ENCODE results near the gene EIF4H.
"Not testable (repeated sequence)": the region's sequence is repeated elsewhere in the genome, so short reads cannot be mapped to it uniquely, and the experiment has no call there.

The EIF4H gene

DNA sequence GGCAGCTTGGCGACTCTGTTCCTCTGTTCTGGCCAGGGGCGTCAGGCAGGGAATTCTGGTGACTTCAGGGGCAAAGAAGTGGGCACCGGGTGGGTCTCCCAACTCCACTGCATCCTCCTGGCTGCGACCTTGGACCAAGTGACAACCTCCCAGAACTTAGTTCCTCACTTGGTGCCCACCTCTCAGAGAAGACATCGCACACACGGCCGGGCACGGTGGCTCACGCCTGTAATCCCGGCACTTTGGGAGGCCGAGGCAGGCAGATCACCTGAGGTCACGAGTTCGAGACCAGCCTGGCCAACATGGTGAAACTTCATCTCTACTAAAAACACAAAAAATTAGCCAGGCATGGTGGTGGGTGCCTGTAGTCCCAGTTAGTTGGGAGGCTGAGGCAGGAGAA lies 50.8 kb downstream of the EIF4H start:
- DNase-seq (ENCODE audit: low read depth in 2 of 2), result not testable (repeated sequence)

DNA sequence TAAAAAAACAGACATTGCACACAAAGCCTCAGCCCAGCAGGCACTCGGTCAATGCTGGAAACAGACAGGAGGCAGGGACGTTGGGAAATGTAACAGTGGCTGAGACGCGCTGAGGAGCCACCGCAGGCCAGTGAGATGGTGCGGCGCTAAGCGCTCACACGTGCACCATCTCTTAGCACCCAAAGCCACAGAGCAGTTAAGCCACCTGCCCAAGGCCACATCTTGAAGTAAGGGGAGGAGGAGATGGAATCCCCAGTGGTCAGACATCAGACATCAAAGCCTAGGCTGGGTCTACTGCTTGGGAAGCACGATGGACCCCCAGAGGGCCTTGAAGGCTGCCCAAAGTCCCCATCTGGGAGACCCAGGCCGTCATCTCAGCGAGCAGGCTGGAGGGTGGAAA lies 51.2 kb downstream of the EIF4H start:
- DNase-seq (ENCODE audit: low read depth in 2 of 2), result no peak

DNA sequence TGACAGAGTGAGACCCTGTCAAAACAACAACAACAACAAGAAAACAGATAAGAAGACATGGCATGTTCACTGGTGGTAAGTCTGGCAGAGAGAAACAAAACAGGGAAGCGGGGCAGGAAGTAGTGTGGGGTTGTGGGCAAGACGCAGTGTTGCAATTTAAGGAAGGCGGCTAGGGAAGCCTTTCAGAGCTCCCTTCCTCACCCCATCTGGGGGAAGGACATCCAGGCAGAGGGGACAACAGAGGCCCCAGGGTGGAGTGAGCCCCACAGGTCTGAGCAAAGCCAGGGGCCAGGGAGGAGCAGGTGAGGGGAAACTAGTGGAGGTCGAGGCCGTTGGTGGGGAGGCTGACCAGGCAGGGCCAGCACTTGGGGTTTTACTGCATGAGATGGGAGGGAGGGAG lies 52.5 kb downstream of the EIF4H start:
- no peak for DNase-seq (ENCODE audit: low read depth in 2 of 2)

- DNase-seq (ENCODE audit: low read depth in 2 of 2), result no peak
Observed at GRCh38 chr7:74228951-74229900, 55.1 kb downstream of the EIF4H start.

- no peak for DNase-seq (ENCODE audit: low read depth in 2 of 2)
Observed at GRCh38 chr7:74230446-74231231, 56.5 kb downstream of the EIF4H start.

GRCh38 chr7:74231232-74231590 lies 57.1 kb downstream of the EIF4H start:
- DNase-seq (ENCODE audit: low read depth in 2 of 2), result no peak

DNA sequence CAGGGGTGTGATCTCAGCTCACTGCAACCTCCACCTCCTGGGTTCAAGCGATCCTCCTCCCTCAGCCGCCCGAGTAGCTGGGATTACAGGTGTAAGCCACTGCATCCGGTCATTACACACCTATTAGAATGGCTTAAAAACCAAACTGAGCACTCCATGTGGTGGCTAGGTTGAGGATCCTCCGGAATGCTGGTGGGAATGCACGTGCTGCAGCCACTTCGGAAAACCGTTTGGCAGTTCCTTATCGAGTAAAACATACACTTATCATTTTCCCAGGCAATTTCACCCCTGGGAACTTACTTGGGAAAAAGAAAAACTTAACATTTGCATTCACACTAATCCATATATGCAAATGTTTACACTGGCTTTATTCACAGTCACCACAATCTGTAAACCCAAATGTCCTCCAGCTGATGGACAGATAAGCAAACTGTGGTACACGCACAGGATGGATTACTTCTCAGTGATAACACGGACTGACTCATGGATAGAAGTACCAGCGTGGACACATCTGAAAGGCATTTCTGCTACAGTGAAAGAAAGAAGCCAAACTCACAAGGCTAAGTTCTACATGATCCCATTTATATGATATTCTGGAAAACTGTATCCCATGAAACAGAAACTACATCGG lies 59.6 kb downstream of the EIF4H start:
- no peak for DNase-seq (ENCODE audit: low read depth in 2 of 2)

DNA sequence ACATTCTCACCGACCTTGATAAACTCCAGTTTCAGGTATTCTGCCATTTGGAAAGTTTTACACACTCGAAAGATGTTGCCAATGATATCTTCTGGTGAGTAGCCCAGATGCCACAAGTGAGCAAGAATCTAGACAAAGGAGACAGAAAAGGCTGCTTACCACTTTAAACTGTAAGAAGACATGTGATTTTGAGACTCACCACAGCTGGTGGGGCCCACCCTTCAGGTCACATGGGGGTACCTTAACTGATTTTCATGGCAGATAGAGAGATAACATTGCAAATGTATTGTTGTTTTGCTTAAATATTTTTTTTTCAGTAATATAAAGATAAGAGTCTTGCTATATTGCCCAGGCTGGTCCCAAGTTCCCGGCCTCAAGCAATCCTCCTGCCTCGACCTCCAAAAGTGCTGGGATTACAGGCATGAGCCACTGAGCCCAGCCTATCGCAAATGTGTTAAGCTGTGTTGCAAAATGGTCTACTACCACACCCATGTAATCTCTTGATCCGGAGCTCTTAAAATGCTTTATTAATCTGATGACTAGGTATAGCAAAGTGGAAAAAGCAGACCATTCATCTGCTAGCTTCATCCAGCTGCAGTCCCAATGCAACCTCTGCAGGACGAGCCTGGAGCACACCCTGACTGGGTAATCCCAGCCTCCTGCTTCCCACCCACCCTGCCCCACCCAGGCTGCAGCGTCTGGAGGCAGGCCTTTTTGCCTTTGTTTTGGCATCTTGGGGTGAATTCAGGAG lies 61.5 kb downstream of the EIF4H start:
- no peak for DNase-seq (ENCODE audit: low read depth in 2 of 2)

DNA sequence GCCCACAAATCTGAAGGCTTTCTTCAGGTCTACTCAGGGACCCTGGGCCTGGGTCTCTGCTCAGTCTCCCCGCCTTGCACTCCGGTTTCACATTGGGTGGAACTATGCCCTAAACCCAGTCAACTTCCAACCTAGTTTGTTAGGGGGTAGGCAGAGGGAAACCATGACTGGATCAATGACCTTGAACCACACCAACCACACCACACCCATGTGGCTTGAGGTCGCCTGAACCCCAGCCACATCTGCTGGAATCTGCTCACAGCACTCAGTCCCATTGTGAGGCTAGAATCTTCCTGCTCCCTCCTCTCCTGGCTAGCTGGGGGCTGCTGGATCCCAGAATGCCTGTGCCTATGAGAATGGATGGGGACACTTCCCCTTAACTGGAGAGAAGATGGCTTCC lies 62.1 kb downstream of the EIF4H start:
- no peak for DNase-seq (ENCODE audit: low read depth in 2 of 2)

- no peak for DNase-seq (ENCODE audit: low read depth in 2 of 2)
Observed at GRCh38 chr7:74240482-74240881, 66.3 kb downstream of the EIF4H start.

GRCh38 chr7:74242122-74242443 lies 67.9 kb downstream of the EIF4H start:
- DNase-seq (ENCODE audit: low read depth in 2 of 2), result no peak

- DNase-seq (ENCODE audit: low read depth in 2 of 2), result no peak
Observed at GRCh38 chr7:74246497-74246896, 72.3 kb downstream of the EIF4H start.
